Measurements from ENCODE around the gene SLC37A3. TPM values are rescaled to one million over a fixed set of nuclear protein-coding genes. Genes with fewer than 3 reads are reported as not detected.

SLC37A3 gene
- total RNA-seq, 2 donors from 2014 or later, result 47.8 to 52.9 TPM

- Histone ChIP-seq H3K27me3 (no peaks in the 10 kb centered on the region), H3K4me1 (no peaks in the 10 kb centered on the region), H3K27ac (no peak overlapping the region), H3K4me3 (no peak overlapping the region), H3K36me3 (no peaks in the 10 kb centered on the region), H3K9me3 (no peaks in the 10 kb centered on the region), H3K9ac (ENCODE audit: low read depth in 2 of 2, low read length in 2 of 2) (no peak overlapping the region)
- intact Hi-C loops (cut with DNase I), result no loop called here
- DNase-seq, result no peak
- no peak for TF ChIP-seq CTCF (IDR thresholded peaks at IDR 0.05)
Observed at GRCh38 chr7:140287988-140288387, 110.3 kb downstream of the SLC37A3 start.

- intact Hi-C loops (cut with DNase I), result no loop called here
- no peaks in the 10 kb centered on the region for H3K27me3 ChIP-seq
- H3K9ac ChIP-seq (ENCODE audit: low read depth in 2 of 2, low read length in 2 of 2), result no peak overlapping the region
- H3K27ac ChIP-seq, result no peak overlapping the region
- H3K4me1 ChIP-seq, result no peaks in the 10 kb centered on the region
- DNase-seq, result no peak
- H3K4me3 ChIP-seq, result no peak overlapping the region
- no peaks in the 10 kb centered on the region for H3K9me3 ChIP-seq
- no peaks in the 10 kb centered on the region for H3K36me3 ChIP-seq
- no peak for TF ChIP-seq CTCF (IDR thresholded peaks at IDR 0.05)
Observed at GRCh38 chr7:140285938-140286337, 112.4 kb downstream of the SLC37A3 start.

- TF ChIP-seq CTCF (IDR thresholded peaks at IDR 0.05), result no peak
- H3K27me3 ChIP-seq, result no peaks in the 10 kb centered on the region
- H3K9ac ChIP-seq (ENCODE audit: low read depth in 2 of 2, low read length in 2 of 2), result no peak overlapping the region
- no peaks in the 10 kb centered on the region for H3K9me3 ChIP-seq
- H3K27ac ChIP-seq, result no peak overlapping the region
- no peak for DNase-seq
- no peak overlapping the region for H3K4me3 ChIP-seq
- intact Hi-C loops (cut with DNase I), result no loop called here
- no peaks in the 10 kb centered on the region for H3K36me3 ChIP-seq
- H3K4me1 ChIP-seq, result no peaks in the 10 kb centered on the region
Observed at GRCh38 chr7:140284062-140284461, 114.3 kb downstream of the SLC37A3 start.

Other genes with a start within 250 kb of the SLC37A3 start
- 10 to 100 TPM; 14.7 to 37.5 TPM for gene KDM7A, start 221.5 kb downstream of the SLC37A3 start, total RNA-seq
- gene RAB19, start 5.5 kb upstream of the SLC37A3 start, total RNA-seq, result 10 to 100 TPM; 18.8 to 22.7 TPM
- 100 to 1,000 TPM; 175 to 240 TPM for gene MKRN1, start 81.0 kb upstream of the SLC37A3 start, total RNA-seq
- 1 to 10 TPM; 7.4 to 9.2 TPM for gene DENND2A, start 242.3 kb upstream of the SLC37A3 start, total RNA-seq

Data from colonic mucosa (tissue), 4 donors.